Stimulated activated CD4-positive, alpha-beta T cell treated with anti-CD3 and anti-CD28 coated beads, TNF-alpha, amount 100 ng/mL, for 24 hours (primary cell): Measurements from ENCODE around the gene TAS1R3.

ENCODE experiments used
- DNase-seq, 3 experiments: peaks; one replicate each; pipeline ENCODE4 v3.0.0-alpha.2; 2020; ENCODE audit warnings: low read depth in 3 of 3

The TAS1R3 gene

GRCh38 chr1:1340185-1340584 is 9.1 kb downstream of the TAS1R3 start:
- DNase-seq = no peak

- no peak for DNase-seq
Measured at GRCh38 chr1:1340791-1341548, 9.9 kb downstream of the TAS1R3 start.

- no peak for DNase-seq
Measured at GRCh38 chr1:1341549-1342021, 10.5 kb downstream of the TAS1R3 start.

GRCh38 chr1:1342061-1342562 is 11.0 kb downstream of the TAS1R3 start:
- DNase-seq = no peak

GRCh38 chr1:1342584-1343115 is 11.6 kb downstream of the TAS1R3 start:
- DNase-seq = no peak

- no peak for DNase-seq
Measured at GRCh38 chr1:1343811-1344421, 12.8 kb downstream of the TAS1R3 start.

- peak; percentile 20 to 62 (median 33) for DNase-seq
Measured at GRCh38 chr1:1344655-1345361, 13.7 kb downstream of the TAS1R3 start.

- no peak for DNase-seq
Measured at GRCh38 chr1:1345384-1345783, 14.3 kb downstream of the TAS1R3 start.

- no peak for DNase-seq
Measured at GRCh38 chr1:1345860-1346500, 14.9 kb downstream of the TAS1R3 start.

GRCh38 chr1:1346501-1346890 is 15.4 kb downstream of the TAS1R3 start:
- DNase-seq = no peak

GRCh38 chr1:1347026-1347595 is 16.0 kb downstream of the TAS1R3 start:
- no peak for DNase-seq

- no peak for DNase-seq
Measured at GRCh38 chr1:1347663-1348419, 16.8 kb downstream of the TAS1R3 start.

GRCh38 chr1:1348420-1349255 is 17.6 kb downstream of the TAS1R3 start:
- DNase-seq = no peak

GRCh38 chr1:1349256-1350012 is 18.4 kb downstream of the TAS1R3 start, which contains the start of gene DVL1:
Gene DVL1 (minus strand): TSS chr1:1349418. CDS start chr1:1349065, 353 bp downstream.
- peak; percentile 29 to 55 (median 40) for DNase-seq

GRCh38 chr1:1351511-1352427 is 20.7 kb downstream of the TAS1R3 start:
- no peak for DNase-seq

- DNase-seq = no peak
Measured at GRCh38 chr1:1352786-1353388, 21.8 kb downstream of the TAS1R3 start.

GRCh38 chr1:1353389-1354151 is 22.5 kb downstream of the TAS1R3 start:
- DNase-seq = no peak
